CD4-positive, alpha-beta T cell treated with Interleukin-1 beta for 1 hour (primary cell): ENCODE results near the gene PLPP7.
"Not testable (repeated sequence)": the region's sequence is repeated elsewhere in the genome, so short reads cannot be mapped to it uniquely, and the experiment has no call there.

Experiments used
- DNase-seq, 2 donors: peaks; one replicate each; pipeline ENCODE4 v3.0.0-alpha.2; 2020 to 2022

Gene PLPP7

GRCh38 chr9:131289301-131290035, at the start of gene PLPP7:
Gene PLPP7 (plus strand): TSS chr9:131289723. CDS start chr9:131289998, 275 bp downstream.
- DNase-seq = no peak

DNA sequence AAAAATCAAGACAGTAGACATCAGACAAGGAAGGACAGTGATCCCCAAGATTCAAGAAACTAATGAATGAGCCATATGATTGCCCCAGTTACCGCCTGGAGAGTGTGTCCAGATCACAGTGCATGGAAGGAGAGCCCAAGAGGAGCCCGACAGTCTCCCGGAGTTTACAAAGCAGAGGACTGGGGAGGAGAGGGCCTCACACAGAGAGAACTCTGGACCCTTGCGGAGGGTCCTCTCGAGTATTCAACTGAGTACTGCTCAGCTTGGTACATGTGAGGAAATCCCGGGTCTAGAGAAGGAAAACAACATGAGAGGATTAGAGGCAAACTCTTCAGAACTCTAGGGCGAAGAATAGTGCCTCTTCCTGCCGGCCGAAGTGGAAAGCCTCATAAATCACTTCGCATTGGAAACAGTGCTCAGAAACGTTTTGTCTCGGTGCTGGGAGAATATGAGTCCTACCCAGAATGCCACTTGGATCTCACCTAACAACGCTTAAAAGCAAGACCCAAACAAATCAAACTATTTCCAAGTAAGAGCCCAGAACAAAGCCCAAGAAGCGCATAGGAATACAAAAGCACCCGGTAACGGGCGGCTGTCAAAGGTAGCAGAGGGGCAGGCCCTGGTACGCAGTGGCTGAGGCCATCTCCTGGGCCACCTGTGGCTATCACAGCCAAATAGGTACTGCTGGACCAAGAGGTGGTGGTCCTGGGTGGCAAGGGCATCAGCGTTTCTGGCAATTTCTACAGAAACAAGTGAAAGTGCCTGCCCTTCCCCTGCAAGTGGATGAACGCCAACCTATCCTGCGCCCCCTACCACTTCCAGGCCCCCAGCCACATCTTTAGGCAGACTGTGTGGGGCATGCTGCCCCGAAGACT, 49.2 kb upstream of the PLPP7 start:
- DNase-seq = no peak

GRCh38 chr9:131244331-131244730, 45.2 kb upstream of the PLPP7 start:
- DNase-seq = not testable (repeated sequence)

- no peak for DNase-seq
Measured at GRCh38 chr9:131246618-131247017, 42.9 kb upstream of the PLPP7 start.

- no peak for DNase-seq
Measured at GRCh38 chr9:131252120-131252519, 37.4 kb upstream of the PLPP7 start.

GRCh38 chr9:131253891-131254491, 35.5 kb upstream of the PLPP7 start:
- DNase-seq = peak in 1 of 2 donors; percentile 34

GRCh38 chr9:131254626-131255025, 34.9 kb upstream of the PLPP7 start:
- DNase-seq = no peak

DNA sequence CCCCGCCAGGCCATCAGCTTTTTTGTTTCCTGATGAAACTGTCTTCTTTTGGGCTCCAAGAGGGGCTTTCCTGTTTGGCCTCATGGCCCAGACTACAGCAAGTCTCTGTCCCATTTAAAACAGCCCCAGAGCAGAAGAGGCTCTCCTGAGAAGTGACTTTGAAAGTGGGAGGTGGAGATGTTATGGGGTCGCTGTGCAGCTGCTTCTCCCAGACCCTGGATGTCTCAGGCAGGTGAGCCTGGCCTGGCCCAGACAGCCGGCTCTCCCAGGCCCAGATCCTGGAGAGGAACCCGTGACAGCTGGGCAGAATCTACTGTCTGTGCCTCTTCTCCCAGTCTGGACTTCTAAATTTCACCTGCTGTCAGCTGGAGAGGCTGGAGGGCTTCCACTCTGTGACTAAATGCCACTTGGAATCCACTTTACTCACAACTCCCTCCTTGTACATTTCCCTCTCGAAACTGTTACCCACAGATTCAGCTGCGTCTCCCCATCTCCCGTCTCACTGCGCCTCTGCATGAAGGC, 33.8 kb upstream of the PLPP7 start:
- DNase-seq = no peak

DNA sequence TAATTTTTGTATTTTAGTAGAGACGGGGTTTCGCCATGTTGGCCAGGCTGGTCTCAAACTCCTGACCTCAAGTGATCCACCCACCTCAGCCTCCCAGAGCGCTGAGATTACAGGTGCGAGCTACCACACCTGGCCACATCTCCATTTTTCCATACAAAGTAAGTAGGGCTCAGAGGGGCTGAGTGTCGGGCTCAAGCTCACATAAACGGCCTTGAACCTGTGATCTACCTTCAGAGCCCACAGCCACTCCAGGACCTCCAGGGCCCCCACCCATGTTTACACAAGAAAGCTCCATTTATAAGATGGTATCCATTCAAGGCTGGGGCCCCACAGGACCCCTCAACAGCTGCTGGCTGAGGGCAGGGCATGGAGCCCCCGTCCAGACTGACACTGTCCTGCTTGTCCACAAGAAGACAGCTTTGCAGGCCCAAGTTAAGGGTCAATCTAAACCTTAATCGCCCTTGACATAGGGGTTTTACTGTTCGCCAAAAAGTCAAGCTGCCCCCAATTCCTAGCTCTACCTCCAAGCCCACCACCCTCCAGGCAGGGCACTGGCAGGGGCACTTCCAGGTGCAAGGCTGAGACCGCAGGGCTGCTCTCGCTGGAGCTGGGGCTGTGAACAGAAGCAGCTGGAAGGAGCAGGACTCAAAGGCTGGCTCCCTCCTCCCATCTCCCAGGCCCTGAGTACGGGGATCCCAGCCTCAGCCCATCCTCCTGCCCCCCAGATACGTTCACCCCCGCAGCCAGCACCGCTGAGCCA, 32.1 kb upstream of the PLPP7 start:
- no peak for DNase-seq

DNA sequence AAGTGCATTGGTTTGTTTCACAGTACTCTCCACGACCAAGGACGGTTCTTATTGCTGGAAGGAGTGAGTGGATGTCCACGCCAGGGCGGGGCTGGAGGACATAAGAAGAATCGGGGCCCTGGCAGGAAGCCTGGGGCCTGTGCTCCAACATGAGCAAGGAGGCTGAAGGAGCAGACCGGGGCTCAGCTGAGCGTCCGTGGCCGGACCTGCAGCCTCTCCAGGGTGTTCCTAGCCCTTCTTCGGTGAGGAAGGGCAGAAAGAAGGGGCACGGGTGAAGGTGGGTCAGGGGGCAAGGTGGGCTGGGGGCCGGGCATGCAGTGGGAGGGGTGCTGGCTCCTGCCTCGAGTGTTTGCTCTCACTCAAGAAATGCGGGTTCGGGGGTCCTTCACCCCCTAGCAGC, 31.3 kb upstream of the PLPP7 start:
- no peak for DNase-seq

- no peak for DNase-seq
Measured at GRCh38 chr9:131258698-131259431, 30.7 kb upstream of the PLPP7 start.

GRCh38 chr9:131259432-131259898, 30.1 kb upstream of the PLPP7 start:
- DNase-seq = no peak

DNA sequence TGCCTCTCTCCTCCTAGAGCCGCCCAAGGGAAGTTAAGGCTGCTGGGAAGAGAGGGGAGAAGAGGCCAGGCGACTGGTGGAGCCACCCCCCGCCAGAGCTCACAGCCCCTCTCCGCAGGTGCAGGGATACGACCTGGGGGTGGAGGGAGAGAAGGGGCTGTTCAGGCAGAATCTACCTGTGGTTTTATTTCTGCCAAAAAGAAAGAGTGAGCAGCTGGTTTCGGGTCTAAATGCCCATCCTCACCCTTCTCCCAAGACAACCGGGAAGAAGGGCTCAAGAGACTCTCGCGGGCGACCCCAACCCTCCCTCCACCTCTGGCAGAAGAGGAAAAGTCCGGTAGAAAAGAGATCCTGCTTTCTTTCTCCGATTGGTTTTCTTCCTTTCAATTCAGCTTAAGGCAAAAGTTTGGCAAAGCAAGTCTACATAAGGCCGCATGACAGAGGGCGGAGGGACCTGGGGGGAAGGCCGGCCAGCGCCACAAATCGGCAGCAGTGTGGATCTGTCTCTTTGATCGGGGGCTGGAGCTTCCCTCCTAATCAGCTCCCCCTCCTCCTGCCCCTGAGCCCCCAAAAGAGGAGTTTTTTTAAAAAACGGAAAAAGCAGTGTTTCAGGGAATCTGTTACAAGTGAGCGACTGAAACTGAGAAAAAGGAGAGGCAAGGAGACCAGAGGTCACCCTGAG, 29.5 kb upstream of the PLPP7 start:
- DNase-seq = no peak

DNA sequence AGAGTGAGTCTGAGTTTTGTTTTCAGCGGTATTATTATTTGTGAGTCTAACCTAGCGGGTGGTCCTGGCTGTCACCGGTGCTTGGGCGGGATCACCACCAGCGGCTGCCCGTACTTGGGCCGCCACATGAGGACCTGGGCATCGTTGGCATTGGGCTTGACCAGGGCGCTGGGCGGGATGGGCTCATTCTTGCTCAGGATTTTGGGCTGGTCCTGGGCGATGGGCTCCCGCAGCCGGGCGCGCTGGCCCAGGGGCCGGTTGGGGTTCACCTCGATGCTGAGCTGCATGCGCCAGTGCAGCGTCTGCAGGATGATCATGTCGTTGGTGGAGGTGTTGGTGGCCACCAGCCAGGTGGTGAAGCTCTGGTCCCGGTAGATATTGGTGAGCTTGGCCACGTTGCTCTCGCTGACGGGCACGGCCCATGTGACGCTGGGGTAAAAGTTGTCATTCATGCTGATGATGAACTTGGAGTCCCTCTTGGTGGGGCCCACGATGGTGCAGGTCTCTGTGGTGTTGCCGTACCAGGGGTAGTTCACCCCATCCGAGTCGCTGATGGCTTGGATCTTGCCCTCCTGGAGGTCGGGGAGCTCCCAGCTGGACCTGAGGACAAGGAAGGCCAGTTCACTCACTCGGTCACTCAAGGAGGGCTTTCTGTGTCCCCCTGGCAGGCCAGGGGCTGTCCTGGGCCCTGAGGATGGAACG, 28.6 kb upstream of the PLPP7 start:
- no peak for DNase-seq

GRCh38 chr9:131262327-131263032, 27.0 kb upstream of the PLPP7 start:
- no peak for DNase-seq

DNA sequence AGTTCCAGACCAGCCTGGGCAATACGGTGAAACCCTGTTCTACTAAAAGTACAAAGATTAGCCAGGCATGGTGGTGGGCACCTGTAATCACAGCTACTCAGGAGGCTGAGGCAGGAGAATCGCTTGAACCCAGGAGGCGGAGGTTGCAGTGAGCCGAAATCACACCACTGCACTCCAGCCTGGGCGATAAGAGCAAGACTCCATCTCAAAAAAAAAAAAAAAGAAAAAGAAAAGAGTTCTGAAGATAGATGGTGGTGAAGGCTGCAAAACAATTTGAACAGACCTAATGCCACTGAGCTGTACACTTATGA, 26.5 kb upstream of the PLPP7 start:
- DNase-seq = not testable (repeated sequence)

GRCh38 chr9:131263701-131264100, 25.8 kb upstream of the PLPP7 start:
- no peak for DNase-seq

- DNase-seq = peak; percentile 31 to 47
Measured at GRCh38 chr9:131264231-131264630, 25.3 kb upstream of the PLPP7 start.

GRCh38 chr9:131266266-131267229, 23.0 kb upstream of the PLPP7 start:
- DNase-seq = peak; percentile 37 to 43
